B cell (primary cell): ENCODE results near the gene STRADB.

Source experiments
- CTCF ChIP-seq: fragments of 200-600 bp; IDR thresholded peaks from one replicate; pipeline ENCODE4 v1.8.0; 2022; ENCODE audit warnings: antibody characterized with exemption, mild to moderate bottlenecking
- EZH2 ChIP-seq: IDR thresholded peaks from 2 replicates; pipeline ENCODE4 v1.6.1; 2012; ENCODE audit warnings: borderline replicate concordance, low read depth, mild to moderate bottlenecking, moderate library complexity, low read length; ENCODE audit not compliant: insufficient read depth, poor library complexity, severe bottlenecking

- TF ChIP-seq CTCF (no peak), EZH2 (no peak)
These were observed 36.4 kb upstream of the STRADB start for GRCh38 chr2:201415149-201415548.
